Suppressor macrophage treated with lipopolysaccharide for 4 hours (primary cell): Measurements from ENCODE around the gene PIWIL4.
"Not testable (repeated sequence)": the region's sequence is repeated elsewhere in the genome, so short reads cannot be mapped to it uniquely, and the experiment has no call there.

Source experiments
- DNase-seq: peaks from one replicate; pipeline ENCODE4 v3.0.0-alpha.2; 2020

Gene PIWIL4

GRCh38 chr11:94549146-94549545 lies 18.0 kb upstream of the PIWIL4 start:
- no peak for DNase-seq

DNA sequence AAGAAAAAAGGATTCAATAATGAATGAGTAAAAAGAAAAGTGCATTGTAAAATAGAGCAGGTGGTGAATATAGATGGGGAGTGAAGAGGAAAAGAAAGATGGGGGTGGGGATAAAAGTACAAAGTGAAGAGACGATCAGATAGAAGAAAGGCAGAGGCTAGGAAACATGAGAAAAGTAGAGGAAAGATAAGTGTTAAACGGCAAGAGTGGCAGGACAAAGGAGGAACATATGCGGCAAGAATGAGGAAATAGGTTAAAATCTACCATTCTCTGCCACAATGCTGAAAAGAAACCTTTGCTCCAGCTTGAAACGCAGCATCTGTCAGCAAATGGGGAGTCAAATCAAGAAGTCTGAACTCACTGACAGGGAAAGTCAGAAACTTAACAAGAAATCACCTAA lies 16.7 kb upstream of the PIWIL4 start:
- DNase-seq = peak; percentile 36

- DNase-seq = no peak
Measured at GRCh38 chr11:94553938-94554337, 13.2 kb upstream of the PIWIL4 start.

- DNase-seq = not testable (repeated sequence)
Measured at GRCh38 chr11:94555752-94556329, 11.3 kb upstream of the PIWIL4 start.

GRCh38 chr11:94557421-94557820 lies 9.7 kb upstream of the PIWIL4 start:
- no peak for DNase-seq

- DNase-seq = no peak
Measured at GRCh38 chr11:94557992-94558391, 9.2 kb upstream of the PIWIL4 start.

GRCh38 chr11:94558468-94558867 lies 8.7 kb upstream of the PIWIL4 start:
- peak; percentile 81 for DNase-seq

DNA sequence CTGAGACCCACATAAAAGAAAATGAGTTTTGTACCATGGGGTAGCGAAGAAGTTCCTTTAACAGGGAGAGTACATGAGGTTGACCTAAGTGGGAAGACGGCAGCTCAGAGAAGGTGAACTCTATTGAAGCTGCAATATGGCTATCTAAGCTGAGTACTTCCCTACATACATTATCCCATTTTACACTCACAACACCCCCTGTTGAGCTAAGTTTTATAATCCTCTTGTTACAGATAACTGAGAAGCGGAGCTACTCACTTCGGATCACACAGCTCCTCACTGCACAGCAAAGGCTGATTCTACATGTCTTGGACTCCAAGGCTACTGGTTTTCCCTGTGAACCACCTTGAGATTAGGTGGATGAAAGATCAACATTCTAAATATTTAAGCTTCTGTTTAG lies 8.2 kb upstream of the PIWIL4 start:
- DNase-seq = no peak

DNA sequence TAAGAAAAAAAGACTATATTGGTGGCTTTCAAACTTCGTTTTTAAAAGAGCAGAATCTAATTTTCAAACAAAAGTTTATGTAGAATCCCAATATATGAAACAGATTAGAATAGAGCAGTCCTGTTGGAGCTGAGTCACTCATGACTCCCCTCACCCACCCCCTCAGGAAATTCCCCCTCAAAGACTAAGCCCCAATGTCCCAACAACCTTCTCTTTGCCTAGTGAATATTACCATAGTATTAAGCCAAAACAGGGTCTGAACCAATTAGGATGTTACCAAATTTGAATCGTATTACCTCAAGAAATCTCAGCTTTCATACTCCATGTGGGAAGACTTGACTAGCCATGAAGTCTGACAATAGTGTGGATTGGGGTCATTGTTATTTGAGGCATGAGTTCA lies 7.8 kb upstream of the PIWIL4 start:
- DNase-seq = peak; percentile 62

DNA sequence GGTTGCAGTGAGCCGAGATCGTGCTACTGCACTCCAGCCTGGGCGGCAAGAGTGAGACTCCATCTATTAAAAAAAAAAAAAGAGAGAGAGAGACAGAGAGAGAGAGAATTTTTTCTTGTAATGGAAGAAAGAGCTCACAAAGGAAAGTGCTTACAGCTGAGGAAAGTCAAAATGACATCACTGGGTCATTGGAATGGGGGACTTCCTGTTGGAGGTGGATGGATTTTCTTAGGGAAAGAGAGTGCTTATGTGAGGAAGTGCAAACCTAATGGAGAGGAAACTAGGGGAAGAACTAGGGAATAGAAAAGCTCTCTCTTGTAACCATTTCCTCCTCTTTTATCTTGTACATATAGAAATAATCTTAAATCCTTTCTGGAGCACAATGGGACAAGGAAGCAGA lies 6.3 kb upstream of the PIWIL4 start:
- DNase-seq = no peak

DNA sequence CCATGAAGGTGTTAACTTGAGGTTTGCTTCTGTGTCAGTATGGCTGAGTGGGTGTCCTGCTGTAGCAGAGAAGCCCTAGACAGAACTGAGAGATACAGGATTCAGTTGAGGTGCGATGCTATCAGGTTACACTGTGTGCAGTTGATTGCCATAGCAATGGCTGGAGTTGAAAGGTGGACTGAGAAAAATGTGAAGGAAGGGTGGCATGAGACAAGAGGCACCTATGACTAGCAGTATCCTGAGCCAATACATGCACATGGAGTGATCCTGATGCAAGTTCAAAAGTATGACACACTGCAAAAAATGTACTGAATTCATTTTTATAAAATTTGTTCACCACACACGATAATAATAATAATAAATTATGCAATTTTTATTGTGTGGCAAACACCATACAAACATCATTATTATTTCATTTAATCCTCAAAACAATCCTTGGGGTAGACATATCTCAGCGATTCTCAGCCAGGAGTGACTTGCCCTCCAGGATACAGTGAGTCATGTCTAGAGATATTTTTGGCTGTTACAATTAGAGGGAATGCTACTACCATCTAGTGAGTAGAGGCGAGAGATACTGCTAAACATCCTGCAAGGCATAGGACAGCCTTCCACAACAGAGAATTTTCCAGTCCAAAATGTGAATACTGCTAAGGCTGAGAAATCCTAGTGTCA lies 3.9 kb upstream of the PIWIL4 start:
- peak; percentile 33 for DNase-seq

- no peak for DNase-seq
Measured at GRCh38 chr11:94563848-94564467, 3.2 kb upstream of the PIWIL4 start.

GRCh38 chr11:94568200-94568599 lies 1.0 kb downstream of the PIWIL4 start:
- no peak for DNase-seq

GRCh38 chr11:94568717-94569116 lies 1.5 kb downstream of the PIWIL4 start:
- no peak for DNase-seq

- not testable (repeated sequence) for DNase-seq
Measured at GRCh38 chr11:94572975-94573374, 5.8 kb downstream of the PIWIL4 start.

- DNase-seq = peak; percentile 72
Measured at GRCh38 chr11:94574193-94574961, 7.2 kb downstream of the PIWIL4 start.

- DNase-seq = no peak
Measured at GRCh38 chr11:94576306-94576705, 9.1 kb downstream of the PIWIL4 start.

GRCh38 chr11:94577841-94578240 lies 10.7 kb downstream of the PIWIL4 start:
- DNase-seq = no peak

DNA sequence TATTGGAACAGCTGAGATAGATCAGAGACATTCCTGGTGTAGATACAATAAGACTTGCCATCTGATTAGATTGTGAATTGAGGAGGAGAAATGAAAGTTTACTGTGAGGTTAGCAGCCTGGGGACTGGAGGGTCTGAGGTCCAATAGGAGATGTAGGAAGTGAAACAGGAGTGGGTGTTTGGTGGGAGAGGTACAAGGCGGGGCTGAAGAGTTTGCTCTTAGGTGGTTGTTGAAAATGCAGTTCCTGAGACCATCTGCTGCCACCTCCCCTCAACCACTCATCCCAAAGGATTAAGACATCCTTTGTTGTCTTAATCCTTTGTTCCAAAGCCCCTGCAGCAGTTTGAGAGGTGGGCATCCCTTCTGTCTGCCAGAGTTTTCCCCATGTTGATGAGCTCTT lies 14.8 kb downstream of the PIWIL4 start:
- DNase-seq = no peak

GRCh38 chr11:94583213-94583865 lies 16.2 kb downstream of the PIWIL4 start:
- peak; percentile 60 for DNase-seq

DNA sequence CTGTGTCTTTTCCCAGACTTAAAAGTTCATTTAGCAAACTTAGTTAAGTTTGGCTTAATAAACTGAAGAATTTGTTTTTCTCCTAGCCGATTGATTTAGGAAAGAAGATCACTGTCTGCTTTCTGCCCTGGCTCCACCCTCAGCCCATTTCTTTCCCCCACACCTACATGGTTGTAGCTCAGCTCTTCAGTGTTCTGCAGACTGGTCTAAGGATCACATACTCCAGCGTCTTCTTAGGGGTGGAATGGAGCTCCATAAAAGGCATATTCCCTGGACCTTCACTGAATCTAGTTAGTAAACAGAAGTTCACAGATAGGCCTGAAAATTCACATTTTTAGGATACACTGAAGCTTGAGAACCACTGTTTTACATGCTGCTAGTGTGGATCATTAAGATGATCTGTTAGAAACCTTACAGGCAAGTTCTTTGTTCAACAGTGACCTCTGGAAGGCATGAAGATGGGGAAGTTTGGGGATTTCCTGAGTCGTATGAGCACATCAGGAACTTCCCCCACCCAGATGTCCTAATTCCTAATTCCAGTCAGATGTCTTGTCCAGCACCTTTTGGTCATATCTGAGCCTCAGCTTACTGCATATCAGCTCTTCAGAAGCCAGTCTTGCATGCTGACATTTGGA lies 16.8 kb downstream of the PIWIL4 start:
- peak; percentile 92 for DNase-seq

DNA sequence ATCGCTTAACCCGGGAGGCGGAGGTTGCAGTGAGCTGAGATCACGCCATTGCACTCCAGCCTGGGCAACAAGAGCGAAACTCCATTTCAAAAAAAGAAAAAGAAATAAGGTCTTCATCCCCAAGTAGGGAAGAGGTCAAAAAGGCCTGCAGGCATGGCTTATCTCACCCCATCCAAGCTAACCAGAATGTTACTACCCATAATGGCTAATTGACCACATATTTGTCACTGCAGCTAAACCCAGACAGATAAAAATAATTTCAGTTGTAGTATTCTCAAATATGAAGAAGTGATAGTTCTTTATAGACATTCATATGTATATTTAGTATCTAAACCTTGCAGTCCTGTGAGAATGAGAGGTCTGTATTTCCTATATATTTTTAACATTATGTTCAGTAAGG lies 17.8 kb downstream of the PIWIL4 start:
- no peak for DNase-seq

- DNase-seq = no peak
Measured at GRCh38 chr11:94585399-94585798, 18.2 kb downstream of the PIWIL4 start.
